Measurements from ENCODE around the gene KIAA1755. TPM values are rescaled to one million over a fixed set of nuclear protein-coding genes. Genes with fewer than 3 reads are reported as not detected.

Gene KIAA1755
- total RNA-seq, 1 experiment from 2014 or later = 0.17 TPM

DNA sequence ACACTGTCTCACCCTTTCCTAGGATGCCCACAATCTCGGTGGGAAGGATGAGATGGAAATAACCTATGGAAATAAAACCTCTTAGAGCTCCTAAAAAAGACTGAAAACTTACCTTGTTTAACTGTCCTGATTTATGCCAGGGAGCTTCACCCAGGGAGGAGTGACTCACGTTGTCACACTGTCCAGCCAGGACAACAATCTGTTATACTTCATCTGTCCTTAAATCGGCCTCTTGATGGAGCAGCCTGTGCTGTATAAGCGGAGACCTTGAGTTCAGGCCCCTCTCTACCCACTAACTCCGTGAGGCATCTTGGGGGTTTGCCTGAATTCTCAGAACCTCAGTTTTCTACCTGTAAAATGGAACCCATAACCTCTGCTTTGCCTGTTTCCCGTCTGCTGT is 9.2 kb upstream of the KIAA1755 start:
- TF ChIP-seq CTCF (conservative IDR thresholded peaks at IDR 0.05) = no peak
- Histone ChIP-seq H3K4me2 (ENCODE audit: insufficient read depth, insufficient read length, low read length) (no peak overlapping the region), H3K9me3 (ENCODE audit: control insufficient read depth, low read depth, low read length) (no peaks in the 10 kb centered on the region), H2BK5ac (ENCODE audit: insufficient read length, low read length) (no peak overlapping the region), H3K79me2 (ENCODE audit: insufficient read depth, low read length) (no peaks in the 10 kb centered on the region), H3K56ac (ENCODE audit: insufficient read length, low read depth, low read length) (no peak overlapping the region), H2BK12ac (ENCODE audit: insufficient read length, low read depth, low read length) (no peak overlapping the region), H3T11ph (ENCODE audit: low read length) (no peak overlapping the region), H4K20me1 (ENCODE audit: control insufficient read depth, insufficient read depth, insufficient read length) (no peaks in the 10 kb centered on the region), H2BK15ac (ENCODE audit: low read depth, low read length) (no peak overlapping the region), H3K9ac (ENCODE audit: extremely low read depth, insufficient read length, low read length) (no peak overlapping the region), H3K79me1 (ENCODE audit: insufficient read depth, low read depth, low read length, poor library complexity, severe bottlenecking) (no peaks in the 10 kb centered on the region), H3K23ac (ENCODE audit: insufficient read length, low read depth, low read length) (no peak overlapping the region), H2AK5ac (ENCODE audit: insufficient read length, low read length) (no peak overlapping the region), H4K8ac (replicated peaks; ENCODE audit: insufficient read length, low read depth, low read length) (no peak overlapping the region), H3K14ac (ENCODE audit: insufficient read depth, low read length) (no peak overlapping the region), H3K4ac (ENCODE audit: low read depth, low read length) (no peak overlapping the region), H2BK120ac (ENCODE audit: low read depth, low read length, poor library complexity, severe bottlenecking) (no peak overlapping the region), H2AFZ (ENCODE audit: low read length) (no peak overlapping the region), H3K23me2 (ENCODE audit: insufficient read length, low read depth, low read length, poor library complexity, severe bottlenecking) (no peaks in the 10 kb centered on the region), H3K18ac (ENCODE audit: insufficient read length, low read depth, low read length) (no peak overlapping the region), H3K27me3 (ENCODE audit: insufficient read depth, low read length) (no peaks in the 10 kb centered on the region), H3K27ac (ENCODE audit: insufficient read length, low read depth, low read length) (no peak overlapping the region), H3K4me1 (ENCODE audit: insufficient read depth, low read length) (no peaks in the 10 kb centered on the region), H4K5ac (ENCODE audit: insufficient read length, low read depth, low read length) (no peak overlapping the region), H2BK20ac (ENCODE audit: low read depth, low read length, poor library complexity, severe bottlenecking) (no peak overlapping the region), H4K91ac (ENCODE audit: insufficient read length, low read depth, low read length) (no peak overlapping the region)
- WGBS (ENCODE audit: extremely low coverage, insufficient read length, low lambda C conversion rate) = no CpG with 5 or more reads among the region's 6 CpGs
- no peak overlapping the region for H3K27ac Mint-ChIP-seq
- H3K4me1 Mint-ChIP-seq = no peaks in the 10 kb centered on the region
- H3K36me3 Mint-ChIP-seq (ENCODE audit: insufficient read depth in 1 of 3, low read depth in 3 of 3) = peaks cover 0 to 2% (median 0%) of the 10 kb centered on the region in 3 experiments; a peak in 1 of 7 replicates
- H3K4me3 Mint-ChIP-seq = no peak overlapping the region
- no peak for DNase-seq
- peaks cover 29% of the 10 kb centered on the region for H3K27me3 Mint-ChIP-seq (ENCODE audit: low read depth)
- peaks cover 0 to 3% of the 10 kb centered on the region in 2 experiments; a peak in 1 of 5 replicates for H3K9me3 Mint-ChIP-seq

All from H9 (cell line).